Psoas muscle (tissue), 8 donors: ENCODE results near the gene TMEM9. TPM values are rescaled to one million over a fixed set of nuclear protein-coding genes. Genes with fewer than 3 reads are reported as not detected.
A peak's percentile ranks its signal among the peaks of the same experiment; 100 is the strongest.

Experiments
- ATAC-seq, 4 donors: fragments of 200-7000 bp; cut with Tn5 transposase; one replicate each; pipeline ENCODE4 v1.9.1; 2020; ENCODE audit warnings: moderate library complexity in 3 of 4, mild to moderate bottlenecking in 2 of 4
- DNase-seq, 2 donors: peaks; one replicate each; pipeline ENCODE4 v3.0.0-alpha.2; 2020
- H3K27ac ChIP-seq: fragments of 200-600 bp; one replicate; pipeline ENCODE4 v1.8.0; 2022
- H3K27me3 ChIP-seq, 3 donors: fragments of 200-600 bp in 1 of 3; one replicate each; pipeline versions ENCODE4 v1.6.1 to v1.8.0; 2013 to 2022; ENCODE audit warnings: low read length in 2 of 3, mild to moderate bottlenecking in 2 of 3, moderate library complexity in 1 of 3; ENCODE audit not compliant: insufficient read depth in 3 of 3
- H3K36me3 ChIP-seq, 2 donors: fragments of 200-600 bp in 1 of 2; one replicate each; pipeline versions ENCODE4 v1.6.1 to v1.8.0; 2013 to 2022; ENCODE audit warnings: low read depth in 1 of 2, mild to moderate bottlenecking in 1 of 2, moderate library complexity in 1 of 2; ENCODE audit not compliant: insufficient read depth in 1 of 2
- H3K4me1 ChIP-seq: fragments of 200-600 bp; one replicate; pipeline ENCODE4 v1.8.0; 2022
- H3K4me3 ChIP-seq: fragments of 200-600 bp; one replicate; pipeline ENCODE4 v1.8.0; 2022; ENCODE audit warnings: mild to moderate bottlenecking
- H3K9me3 ChIP-seq: fragments of 200-600 bp; one replicate; pipeline ENCODE4 v1.8.0; 2022
- CTCF ChIP-seq: fragments of 200-600 bp; IDR thresholded peaks from one replicate; pipeline ENCODE4 v1.8.0; 2022; ENCODE audit warnings: antibody characterized with exemption
- WGBS, 3 donors: extraction: QIAGEN DNeasy Blood & Tissue Kit; methylation state at CpG; one replicate each; pipeline versions ENCODE4 v1.1.6 to v1.1.7; 2013; 5-methylcytosine and 5-hydroxymethylcytosine counted together
- intact Hi-C, 2 donors: fragments of 100-400 bp; cut with DNase I; formaldehyde crosslinking; loops; one replicate each; pipeline versions ENCODE4 v1.11.0 to v1.14.2; 2022
- polyA plus RNA-seq, 3 donors: library from polyadenylated mRNA; stranded (reverse); fragments of 200-250 nt; gene quantifications; one replicate each; pipeline ENCODE4 v1.2.3, GENCODE V29; 2013
- total RNA-seq, 4 donors: library from RNA; stranded (reverse); fragmentation: NEBNext Ultra II Directional in 2 of 4; extraction: Animal tissue kit (Norgen Biotek cat#: 25700) in 2 of 4; gene quantifications; one replicate each; pipeline versions ENCODE4 v1.2.1 to v1.2.4, GENCODE V29; 2021 to 2023
- donor health status: healthy with polysubstance abuse.
- donor health status: DM: no; HTN: no; CAD: no; lungs with moderate emphysema.
- donor health status: Bipolar disorder and iron deficiency.
- donor health status: healthy.
- donor health status: DM: yes; HTN: yes; CAD: no.
- donor health status: DM: no; HTN: no; CAD: no.
- donor health status: DM: no; HTN: no; CAD: no.
- donor health status: DM: yes; HTN: yes; CAD: no.

The TMEM9 gene
- total and polyA plus RNA-seq, 7 donors, result 7.2 to 46.3 (median 23.4) TPM

- TF ChIP-seq CTCF, result no peak
- Histone ChIP-seq H3K36me3 (no peaks in the 10 kb centered on the region), H3K4me1 (no peaks in the 10 kb centered on the region), H3K4me3 (no peak within 1 kb of the TSS), H3K9me3 (no peaks in the 10 kb centered on the region), H3K27ac (no peak within 1 kb of the TSS), H3K27me3 (no peaks in the 10 kb centered on the region)
- intact Hi-C loops, result no loop called here
- WGBS, 3 donors, result 79 to 89% (median 86%) methylated on average over 21 to 24 of the region's 24 CpGs
- ATAC-seq (peak; percentile 31 to 88 (median 73)), DNase-seq (peak in 1 of 2 donors; percentile 35)
These were observed 27.2 kb downstream of the TMEM9 start, which contains the start of gene ASCL5 for GRCh38 chr1:201126832-201127754. Gene ASCL5 (minus strand): TSS chr1:201127184. CDS start chr1:201115372, 11,812 bp downstream.

GRCh38 chr1:201126463-201126831 is 27.8 kb downstream of the TMEM9 start:
- H3K27me3 ChIP-seq, result no peaks in the 10 kb centered on the region
- TF ChIP-seq CTCF, result no peak
- no peaks in the 10 kb centered on the region for H3K9me3 ChIP-seq
- no peaks in the 10 kb centered on the region for H3K4me1 ChIP-seq
- H3K27ac ChIP-seq, result no peak overlapping the region
- ATAC-seq (peak in 3 of 4 donors; percentile 2 to 52 (median 4)), DNase-seq (no peak)
- intact Hi-C loops, result no loop called here
- WGBS, 3 donors, result 63 to 68% (median 65%) methylated on average over 3 of the region's 3 CpGs
- no peak overlapping the region for H3K4me3 ChIP-seq
- no peaks in the 10 kb centered on the region for H3K36me3 ChIP-seq

- Histone ChIP-seq H3K9me3 (no peaks in the 10 kb centered on the region), H3K4me1 (no peaks in the 10 kb centered on the region), H3K27me3 (no peaks in the 10 kb centered on the region), H3K36me3 (no peaks in the 10 kb centered on the region), H3K4me3 (no peak overlapping the region), H3K27ac (no peak overlapping the region)
- no peak for TF ChIP-seq CTCF
- 60 to 66% (median 63%) methylated on average over 7 of the region's 7 CpGs for WGBS, 3 donors
- intact Hi-C loops, result no loop called here
- no peak for DNase-seq
- peak in 1 of 4 donors; percentile 28 for ATAC-seq
These were observed 28.5 kb downstream of the TMEM9 start for GRCh38 chr1:201125800-201126199.

GRCh38 chr1:201125019-201125418 is 29.3 kb downstream of the TMEM9 start:
- ATAC-seq (peak in 3 of 4 donors; percentile 28 to 45 (median 44)), DNase-seq (no peak)
- H3K4me3 ChIP-seq, result no peak overlapping the region
- TF ChIP-seq CTCF, result no peak
- H3K36me3 ChIP-seq, result no peaks in the 10 kb centered on the region
- intact Hi-C loops, result no loop called here
- 39 to 54% (median 51%) methylated on average over 9 of the region's 9 CpGs for WGBS, 3 donors
- H3K27me3 ChIP-seq, result no peaks in the 10 kb centered on the region
- no peak overlapping the region for H3K27ac ChIP-seq
- H3K9me3 ChIP-seq, result no peaks in the 10 kb centered on the region
- H3K4me1 ChIP-seq, result no peaks in the 10 kb centered on the region
